Measurements from ENCODE around the gene TNFRSF8. TPM values are rescaled to one million over a fixed set of nuclear protein-coding genes. Genes with fewer than 3 reads are reported as not detected.

TNFRSF8 gene
- total and polyA plus RNA-seq, 9 of the 15 experiments (the other 6 are each of a cell fraction or from before 2014, with no cell fraction given), result 3.5 to 38.4 (median 17.1) TPM

- TF ChIP-seq POU5F1 (IDR thresholded peaks at IDR 0.05; ENCODE audit: borderline replicate concordance, low read depth, low read length, partially characterized antibody), result no peak
- TF ChIP-seq, protein P1, sequence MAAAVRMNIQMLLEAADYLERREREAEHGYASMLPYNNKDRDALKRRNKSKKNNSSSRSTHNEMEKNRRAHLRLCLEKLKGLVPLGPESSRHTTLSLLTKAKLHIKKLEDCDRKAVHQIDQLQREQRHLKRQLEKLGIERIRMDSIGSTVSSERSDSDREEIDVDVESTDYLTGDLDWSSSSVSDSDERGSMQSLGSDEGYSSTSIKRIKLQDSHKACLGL (CRISPR knock-in tag; IDR thresholded peaks at IDR 0.05; ENCODE audit: borderline replicate concordance, poor library complexity, severe bottlenecking), result no peak
- no peak for TF ChIP-seq HDAC6 (IDR thresholded peaks at IDR 0.05; ENCODE audit: low read depth, low read length)
- no peak for TF ChIP-seq ZNF780A (CRISPR knock-in tag; IDR thresholded peaks at IDR 0.05)
- no peak for TF ChIP-seq GATA2 (CRISPR knock-in tag; IDR thresholded peaks at IDR 0.05)
- no peak for TF ChIP-seq ARNT (IDR thresholded peaks at IDR 0.05)
- TF ChIP-seq ZNF121 (CRISPR knock-in tag; conservative IDR thresholded peaks at IDR 0.05), result no peak
- TF ChIP-seq NFIX (CRISPR knock-in tag; IDR thresholded peaks at IDR 0.05; ENCODE audit: low read depth), result no peak
- TF ChIP-seq, protein P2, sequence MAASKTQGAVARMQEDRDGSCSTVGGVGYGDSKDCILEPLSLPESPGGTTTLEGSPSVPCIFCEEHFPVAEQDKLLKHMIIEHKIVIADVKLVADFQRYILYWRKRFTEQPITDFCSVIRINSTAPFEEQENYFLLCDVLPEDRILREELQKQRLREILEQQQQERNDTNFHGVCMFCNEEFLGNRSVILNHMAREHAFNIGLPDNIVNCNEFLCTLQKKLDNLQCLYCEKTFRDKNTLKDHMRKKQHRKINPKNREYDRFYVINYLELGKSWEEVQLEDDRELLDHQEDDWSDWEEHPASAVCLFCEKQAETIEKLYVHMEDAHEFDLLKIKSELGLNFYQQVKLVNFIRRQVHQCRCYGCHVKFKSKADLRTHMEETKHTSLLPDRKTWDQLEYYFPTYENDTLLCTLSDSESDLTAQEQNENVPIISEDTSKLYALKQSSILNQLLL (CRISPR knock-in tag; IDR thresholded peaks at IDR 0.05; ENCODE audit: borderline replicate concordance), result no peak
- TF ChIP-seq, protein P3, sequence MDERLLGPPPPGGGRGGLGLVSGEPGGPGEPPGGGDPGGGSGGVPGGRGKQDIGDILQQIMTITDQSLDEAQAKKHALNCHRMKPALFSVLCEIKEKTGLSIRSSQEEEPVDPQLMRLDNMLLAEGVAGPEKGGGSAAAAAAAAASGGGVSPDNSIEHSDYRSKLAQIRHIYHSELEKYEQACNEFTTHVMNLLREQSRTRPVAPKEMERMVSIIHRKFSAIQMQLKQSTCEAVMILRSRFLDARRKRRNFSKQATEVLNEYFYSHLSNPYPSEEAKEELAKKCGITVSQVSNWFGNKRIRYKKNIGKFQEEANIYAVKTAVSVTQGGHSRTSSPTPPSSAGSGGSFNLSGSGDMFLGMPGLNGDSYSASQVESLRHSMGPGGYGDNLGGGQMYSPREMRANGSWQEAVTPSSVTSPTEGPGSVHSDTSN (CRISPR knock-in tag; IDR thresholded peaks at IDR 0.05; ENCODE audit: low read depth), result no peak
- TF ChIP-seq, protein P3 (tag; conservative IDR thresholded peaks at IDR 0.05; ENCODE audit: low read depth), result peak; percentile 67
- no peak for TF ChIP-seq SAFB (IDR thresholded peaks at IDR 0.05; ENCODE audit: borderline replicate concordance, low read depth, low read length)
- no peak for TF ChIP-seq SRSF7 (optimal IDR thresholded peaks at IDR 0.05; ENCODE audit: low read depth, low read length)
- TF ChIP-seq NRF1 (conservative IDR thresholded peaks at IDR 0.05 in 1 of 2, IDR thresholded peaks at IDR 0.05 in 1 of 2), result peak; percentile 60 to 70
- TF ChIP-seq GABPB1 (CRISPR knock-in tag; IDR thresholded peaks at IDR 0.05), result no peak
- no peak for TF ChIP-seq STAT5A (IDR thresholded peaks at IDR 0.05; ENCODE audit: borderline replicate concordance, low read length)
- peak; percentile 41 for TF ChIP-seq EP300 (IDR thresholded peaks at IDR 0.05; ENCODE audit: low read length)
- TF ChIP-seq SMARCA4 (IDR thresholded peaks at IDR 0.05), result peak; percentile 83
- no peak for TF ChIP-seq CAMTA2 (CRISPR knock-in tag; conservative IDR thresholded peaks at IDR 0.05)
- no peak for TF ChIP-seq ZNF253 (CRISPR knock-in tag; conservative IDR thresholded peaks at IDR 0.05)
- no peak for TF ChIP-seq KAT8 (IDR thresholded peaks at IDR 0.05; ENCODE audit: low read depth)
- no peak for TF ChIP-seq ZKSCAN8 (CRISPR knock-in tag; IDR thresholded peaks at IDR 0.05)
- TF ChIP-seq ZNF146 (CRISPR knock-in tag; IDR thresholded peaks at IDR 0.05; ENCODE audit: unreplicated experiment), result no peak
- TF ChIP-seq ZNF280A (IDR thresholded peaks at IDR 0.05; ENCODE audit: low read depth, partially characterized antibody), result no peak
- TF ChIP-seq MCM7 (IDR thresholded peaks at IDR 0.05), result no peak
Observed at GRCh38 chr1:12052008-12052573, 11.0 kb upstream of the TNFRSF8 start (continued).
